Subcutaneous adipose tissue (tissue), 4 donors: ENCODE results near the gene SLC29A4. TPM values are rescaled to one million over a fixed set of nuclear protein-coding genes. Genes with fewer than 3 reads are reported as not detected.

Source experiments
- total RNA-seq, 4 donors: library from RNA; depleted of rRNA; stranded (reverse); fragments of >200 nt; gene quantifications; one replicate each; pipeline ENCODE4 v1.1.0, GENCODE V29; 2016
- TF ChIP-seq, protein P1 (sequence below): fragments of 450-650 bp; IDR thresholded peaks from one replicate; pipeline ENCODE4 v1.5.1; 2016; ENCODE audit warnings: low read depth, mild to moderate bottlenecking, control low read depth, antibody characterized with exemption, moderate library complexity

The SLC29A4 gene
- total RNA-seq, 4 donors from 2014 or later: 8.6 to 33.5 (median 15.9) TPM

DNA sequence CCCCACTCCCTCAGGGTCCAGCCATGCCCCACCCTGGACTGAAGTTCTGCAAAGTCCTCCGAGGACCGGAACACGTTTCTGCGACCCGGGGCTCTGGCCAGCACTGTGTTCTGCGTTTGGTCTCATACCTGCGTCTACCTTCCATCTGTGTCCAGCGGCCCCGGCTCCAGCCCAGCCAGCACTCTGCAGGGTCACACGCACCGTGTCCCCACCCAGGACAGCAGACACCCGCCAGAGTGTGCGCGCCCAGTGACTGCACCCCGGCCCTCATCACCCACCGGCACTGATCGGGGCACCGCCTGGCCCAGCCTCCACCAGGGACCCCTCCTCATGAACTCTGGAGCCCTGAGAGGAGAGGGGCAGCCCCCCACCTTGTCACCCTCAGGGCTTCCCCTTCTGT is 20.3 kb downstream of the SLC29A4 start:
- TF ChIP-seq, protein P1, sequence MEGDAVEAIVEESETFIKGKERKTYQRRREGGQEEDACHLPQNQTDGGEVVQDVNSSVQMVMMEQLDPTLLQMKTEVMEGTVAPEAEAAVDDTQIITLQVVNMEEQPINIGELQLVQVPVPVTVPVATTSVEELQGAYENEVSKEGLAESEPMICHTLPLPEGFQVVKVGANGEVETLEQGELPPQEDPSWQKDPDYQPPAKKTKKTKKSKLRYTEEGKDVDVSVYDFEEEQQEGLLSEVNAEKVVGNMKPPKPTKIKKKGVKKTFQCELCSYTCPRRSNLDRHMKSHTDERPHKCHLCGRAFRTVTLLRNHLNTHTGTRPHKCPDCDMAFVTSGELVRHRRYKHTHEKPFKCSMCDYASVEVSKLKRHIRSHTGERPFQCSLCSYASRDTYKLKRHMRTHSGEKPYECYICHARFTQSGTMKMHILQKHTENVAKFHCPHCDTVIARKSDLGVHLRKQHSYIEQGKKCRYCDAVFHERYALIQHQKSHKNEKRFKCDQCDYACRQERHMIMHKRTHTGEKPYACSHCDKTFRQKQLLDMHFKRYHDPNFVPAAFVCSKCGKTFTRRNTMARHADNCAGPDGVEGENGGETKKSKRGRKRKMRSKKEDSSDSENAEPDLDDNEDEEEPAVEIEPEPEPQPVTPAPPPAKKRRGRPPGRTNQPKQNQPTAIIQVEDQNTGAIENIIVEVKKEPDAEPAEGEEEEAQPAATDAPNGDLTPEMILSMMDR: no peak

DNA sequence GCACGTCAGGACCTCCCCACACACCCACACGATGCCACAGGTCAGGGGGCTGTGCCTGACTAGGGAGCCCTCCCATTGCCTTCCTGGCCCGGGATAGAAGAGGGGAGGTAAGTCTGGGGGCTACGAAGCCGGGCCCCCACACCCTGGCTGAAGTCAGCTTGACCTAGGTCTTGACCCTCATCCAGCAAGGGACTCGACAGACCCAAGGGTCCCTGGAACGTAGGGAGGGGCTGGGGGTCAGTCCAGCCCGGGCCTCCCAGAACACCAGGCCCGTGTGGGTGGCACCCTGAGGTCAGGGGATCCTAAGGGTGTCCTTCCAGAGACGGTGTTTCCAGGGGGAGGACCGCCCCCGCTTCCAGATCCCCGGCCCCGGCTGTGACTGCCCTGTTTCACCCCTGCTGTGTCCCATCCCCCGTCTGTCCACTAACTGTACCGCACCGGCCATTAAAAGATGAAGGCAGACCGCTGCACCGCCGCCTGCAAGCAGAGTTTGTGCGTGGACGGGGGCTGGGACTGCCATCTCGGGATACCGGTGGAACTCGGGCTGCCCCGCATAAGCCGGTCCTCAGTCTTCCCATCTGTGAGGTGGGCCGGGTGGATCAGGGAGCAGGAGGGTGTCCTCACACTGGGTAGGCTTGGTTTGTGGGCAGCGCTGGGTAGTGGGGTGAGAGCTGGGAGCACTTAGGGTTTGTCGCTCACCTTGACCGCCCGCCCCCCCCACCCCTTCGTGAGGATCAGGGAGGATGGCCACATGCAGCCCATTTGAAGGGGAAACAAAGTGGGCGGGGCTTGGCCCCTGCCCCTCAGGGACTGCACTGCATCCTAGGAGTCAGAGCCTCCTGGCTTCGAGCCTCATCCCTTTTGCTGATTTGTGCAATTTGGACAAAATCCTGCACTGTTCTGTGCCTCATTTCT is 21.1 kb downstream of the SLC29A4 start:
- TF ChIP-seq, protein P1: no peak

DNA sequence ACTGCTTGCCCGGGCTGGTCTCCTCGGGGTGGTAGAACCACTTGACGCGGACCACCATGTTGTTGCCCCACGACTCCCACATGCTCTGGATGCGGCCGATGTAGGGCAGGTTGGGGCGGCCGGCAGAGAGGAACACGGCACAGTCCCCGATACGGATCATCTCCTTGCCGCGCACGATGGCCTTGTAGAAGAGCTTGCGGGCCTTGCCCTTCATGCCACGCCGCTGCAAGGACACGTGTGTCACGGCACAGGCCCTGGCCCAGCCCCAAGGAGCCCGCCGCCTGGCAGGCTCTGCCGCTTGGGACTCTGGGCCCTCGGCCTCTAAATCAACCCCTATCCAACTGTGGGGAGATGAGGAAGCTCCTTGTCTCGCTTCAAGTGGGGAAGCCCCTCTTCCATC is 26.4 kb downstream of the SLC29A4 start:
- TF ChIP-seq, protein P1: no peak

DNA sequence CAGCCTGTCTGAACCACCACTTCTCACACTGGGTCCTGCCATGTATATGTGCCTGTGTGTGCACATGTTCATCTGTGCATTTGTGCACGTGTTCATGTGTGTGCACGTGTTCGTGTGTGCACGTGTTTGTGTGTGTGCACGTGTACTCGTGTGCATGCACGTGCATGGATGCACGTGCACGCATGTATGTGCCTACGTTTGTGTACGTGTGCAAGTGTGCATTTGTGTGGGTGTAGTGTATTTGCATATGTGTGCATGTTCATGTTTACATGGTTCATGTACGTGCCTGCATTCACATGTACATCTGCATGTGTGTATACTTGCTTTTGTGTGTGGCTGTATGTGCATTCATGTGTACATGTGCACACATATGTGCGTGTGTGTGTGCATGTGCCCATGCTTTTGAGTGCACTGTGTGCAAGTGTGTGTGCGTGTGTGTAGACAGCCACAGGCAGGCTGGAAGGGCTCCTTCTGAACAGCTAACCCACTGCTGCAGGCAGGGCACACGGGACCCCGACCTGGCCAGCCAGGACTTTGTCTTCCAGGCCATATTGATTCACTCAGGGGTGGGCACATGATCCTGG is 28.2 kb downstream of the SLC29A4 start:
- TF ChIP-seq, protein P1: no peak

DNA sequence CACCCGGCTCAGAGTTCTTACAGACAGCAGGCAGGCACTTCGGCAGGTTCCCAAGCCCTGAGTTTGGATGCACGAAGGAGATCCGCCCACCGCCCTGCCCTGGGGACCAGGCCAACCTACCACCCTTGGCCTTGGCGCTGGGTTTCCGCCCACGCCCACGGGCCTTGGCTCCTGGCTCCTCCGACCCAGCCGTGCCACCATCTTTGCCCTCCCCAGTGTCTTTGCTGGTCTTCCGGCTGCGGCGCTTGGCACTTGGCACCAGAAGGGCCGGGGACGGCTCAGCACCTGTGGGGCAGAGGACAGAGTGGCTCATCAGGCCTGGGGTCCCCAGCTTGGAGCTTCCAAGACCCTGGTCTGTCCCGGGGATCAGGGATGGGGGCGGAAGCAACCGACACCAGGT is 32.1 kb downstream of the SLC29A4 start:
- TF ChIP-seq, protein P1: no peak

DNA sequence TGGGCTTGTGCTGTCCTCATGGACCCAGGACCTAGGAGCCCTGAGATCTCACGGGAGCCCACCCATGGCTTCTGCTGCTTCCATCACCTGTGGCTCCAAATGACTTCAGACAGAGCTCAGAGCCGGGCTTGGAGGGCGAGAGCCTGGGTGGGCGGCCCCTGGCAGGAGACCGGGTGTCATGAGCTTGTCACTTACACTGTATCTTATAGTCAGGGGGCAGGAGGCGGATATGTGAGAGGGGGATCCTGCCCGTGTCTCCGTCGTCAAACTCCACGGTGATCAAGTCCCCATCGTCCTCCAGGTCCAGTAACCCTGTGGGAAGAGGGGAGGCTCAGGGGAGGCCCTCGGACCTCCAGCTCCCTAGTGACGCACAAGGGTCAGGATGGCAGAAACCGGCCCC is 33.0 kb downstream of the SLC29A4 start:
- TF ChIP-seq, protein P1: no peak

DNA sequence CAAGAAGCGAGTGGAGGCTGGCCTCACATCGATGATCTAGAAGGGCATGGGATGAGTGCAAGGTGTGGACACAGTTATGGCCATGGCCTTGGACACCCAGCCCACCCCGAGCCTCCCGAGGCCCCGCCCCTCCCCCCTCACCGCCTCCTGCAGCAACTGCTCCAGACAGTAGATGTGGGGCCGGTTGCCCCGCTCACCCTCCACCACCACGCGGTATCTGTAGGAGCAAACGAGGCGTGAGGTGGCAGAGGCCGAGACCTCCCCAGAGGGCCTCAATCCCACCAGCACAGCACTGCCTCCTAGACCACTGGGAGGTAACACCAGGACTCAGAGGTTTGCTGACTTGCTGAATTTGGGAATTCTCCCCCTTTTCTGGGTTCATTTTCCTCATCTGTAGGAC is 37.6 kb downstream of the SLC29A4 start:
- TF ChIP-seq, protein P1: no peak
